GM06990 (cell line): ENCODE measurements around the gene GABRB2.

Source experiments
- DNase-seq: peaks from one replicate; pipeline ENCODE4 v3.0.0-alpha.2; 2011; ENCODE audit not compliant: insufficient read length; ENCODE audit errors: extremely low read depth
- H3K27me3 ChIP-seq: replicated peaks from 2 replicates; pipeline ENCODE4 v1.6.0; 2011; ENCODE audit warnings: low read length; ENCODE audit not compliant: control insufficient read depth, insufficient read depth
- H3K36me3 ChIP-seq: 2 replicates; pipeline ENCODE4 v1.5.1; 2011; ENCODE audit warnings: low read length; ENCODE audit not compliant: control insufficient read depth, insufficient read depth
- H3K4me3 ChIP-seq: replicated peaks from 2 replicates; pipeline ENCODE4 v1.5.1; 2011; ENCODE audit warnings: low read depth, mild to moderate bottlenecking, control low read depth, low read length
- TF ChIP-seq, protein P1 (sequence below): IDR thresholded peaks from 2 replicates; pipeline ENCODE4 v1.5.1; 2011; ENCODE audit warnings: low read length, control low read depth, mild to moderate bottlenecking, inconsistent platforms; ENCODE audit not compliant: insufficient read depth, poor library complexity, severe bottlenecking

GABRB2 gene

DNA sequence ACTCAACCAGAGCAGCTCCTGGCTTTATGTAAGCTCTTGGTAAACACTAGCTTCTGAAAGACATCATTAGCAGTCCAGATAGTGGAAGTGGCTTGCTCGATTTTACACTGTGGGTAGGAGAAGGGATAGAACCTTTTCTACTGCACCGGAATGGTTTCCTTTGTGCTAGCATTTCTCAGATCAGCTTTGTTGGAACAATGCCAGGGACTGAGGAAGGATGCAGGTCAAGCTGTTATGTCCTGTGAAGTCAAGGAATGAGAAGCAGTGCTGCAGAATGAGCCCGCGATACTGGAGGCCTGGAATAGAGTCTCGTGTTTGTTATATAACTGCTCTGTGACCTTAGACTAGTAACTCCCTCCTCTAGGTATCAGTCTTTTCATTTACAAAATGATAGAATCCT lies 233.6 kb downstream of the GABRB2 start:
- DNase-seq, result no peak
- Histone ChIP-seq H3K36me3 (no peaks in the 10 kb centered on the region), H3K4me3 (no peak overlapping the region), H3K27me3 (no peaks in the 10 kb centered on the region)
- TF ChIP-seq, protein P1, sequence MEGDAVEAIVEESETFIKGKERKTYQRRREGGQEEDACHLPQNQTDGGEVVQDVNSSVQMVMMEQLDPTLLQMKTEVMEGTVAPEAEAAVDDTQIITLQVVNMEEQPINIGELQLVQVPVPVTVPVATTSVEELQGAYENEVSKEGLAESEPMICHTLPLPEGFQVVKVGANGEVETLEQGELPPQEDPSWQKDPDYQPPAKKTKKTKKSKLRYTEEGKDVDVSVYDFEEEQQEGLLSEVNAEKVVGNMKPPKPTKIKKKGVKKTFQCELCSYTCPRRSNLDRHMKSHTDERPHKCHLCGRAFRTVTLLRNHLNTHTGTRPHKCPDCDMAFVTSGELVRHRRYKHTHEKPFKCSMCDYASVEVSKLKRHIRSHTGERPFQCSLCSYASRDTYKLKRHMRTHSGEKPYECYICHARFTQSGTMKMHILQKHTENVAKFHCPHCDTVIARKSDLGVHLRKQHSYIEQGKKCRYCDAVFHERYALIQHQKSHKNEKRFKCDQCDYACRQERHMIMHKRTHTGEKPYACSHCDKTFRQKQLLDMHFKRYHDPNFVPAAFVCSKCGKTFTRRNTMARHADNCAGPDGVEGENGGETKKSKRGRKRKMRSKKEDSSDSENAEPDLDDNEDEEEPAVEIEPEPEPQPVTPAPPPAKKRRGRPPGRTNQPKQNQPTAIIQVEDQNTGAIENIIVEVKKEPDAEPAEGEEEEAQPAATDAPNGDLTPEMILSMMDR, result no peak

DNA sequence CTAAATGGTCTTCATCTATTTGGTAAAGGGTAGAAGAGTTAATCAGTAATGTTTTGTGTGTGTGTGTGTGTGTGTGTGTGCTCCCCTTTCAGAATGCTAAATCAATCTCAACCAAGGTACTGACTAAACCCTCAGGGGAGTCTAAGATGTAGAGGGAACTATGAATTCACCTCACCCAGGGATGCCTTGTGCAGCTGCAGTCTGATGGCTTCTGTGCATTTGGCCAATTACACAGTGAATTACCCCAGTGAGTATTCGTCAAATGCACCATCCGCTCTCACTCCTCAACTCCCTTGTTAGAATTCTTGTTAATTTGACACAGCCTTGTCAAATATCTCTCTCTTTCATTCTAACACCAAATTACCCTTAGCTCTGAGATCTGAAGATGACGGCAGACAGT lies 234.6 kb downstream of the GABRB2 start:
- Histone ChIP-seq H3K36me3 (no peaks in the 10 kb centered on the region), H3K27me3 (no peaks in the 10 kb centered on the region), H3K4me3 (no peak overlapping the region)
- TF ChIP-seq, protein P1, result no peak
- DNase-seq, result peak; percentile 12

DNA sequence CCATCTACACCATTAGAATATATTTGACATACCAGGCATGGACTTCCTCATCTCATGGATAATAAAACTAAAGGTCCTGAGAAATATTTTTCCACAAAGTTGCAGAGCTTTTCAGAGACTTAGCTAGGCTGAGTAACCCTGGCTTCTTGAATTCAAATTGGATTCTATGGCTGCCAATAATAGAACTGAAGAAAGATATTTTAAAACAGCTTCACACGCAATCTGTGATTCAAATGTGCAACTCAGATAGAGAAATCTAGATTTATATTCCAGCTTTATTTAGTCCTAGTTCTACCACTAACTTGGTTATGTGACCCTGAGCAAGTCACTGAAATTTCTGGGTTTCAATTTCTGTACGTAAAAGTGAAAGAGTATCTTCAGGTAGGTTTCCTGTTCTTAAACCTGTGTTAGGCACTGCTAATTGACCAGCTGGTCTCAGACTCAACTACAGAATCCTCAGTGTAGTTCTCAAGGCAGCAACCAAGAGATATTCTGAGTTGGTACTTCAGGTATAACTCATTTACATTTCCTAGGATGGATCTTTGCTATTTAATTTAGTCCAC lies 235.3 kb downstream of the GABRB2 start:
- Histone ChIP-seq H3K36me3 (no peaks in the 10 kb centered on the region), H3K4me3 (no peak overlapping the region), H3K27me3 (no peaks in the 10 kb centered on the region)
- TF ChIP-seq, protein P1, result no peak
- peak; percentile 34 for DNase-seq

DNA sequence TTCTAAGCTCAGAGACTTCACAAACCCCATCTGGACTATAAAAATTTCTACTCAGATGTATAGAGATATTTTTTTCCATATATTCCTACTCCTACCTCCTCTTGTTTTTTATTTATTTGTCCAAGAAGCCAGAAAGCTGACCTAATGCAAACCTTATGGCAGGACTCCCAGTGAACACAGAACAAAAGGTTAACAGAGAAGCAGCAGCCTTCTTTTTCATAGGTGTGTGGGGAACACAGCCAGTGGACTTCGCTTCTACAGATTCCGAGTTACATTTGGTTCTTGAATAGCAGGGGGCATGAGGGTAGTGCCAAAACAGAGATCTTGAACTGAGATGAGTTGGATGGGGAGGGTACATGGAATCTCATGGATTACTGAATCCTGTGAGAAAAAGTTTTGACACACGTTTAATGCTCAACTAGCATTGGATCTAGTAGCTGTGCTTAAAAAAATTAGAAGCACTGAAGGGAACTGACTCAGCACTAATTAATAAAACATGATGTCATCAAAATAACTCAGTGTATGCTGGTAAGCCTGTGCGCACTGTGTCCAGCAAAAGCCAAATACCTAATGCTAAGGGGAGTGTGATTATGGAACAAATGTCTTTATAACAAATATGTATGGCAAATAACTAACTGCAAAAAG lies 240.1 kb downstream of the GABRB2 start:
- no peaks in the 10 kb centered on the region for H3K36me3 ChIP-seq
- H3K4me3 ChIP-seq, result no peak overlapping the region
- TF ChIP-seq, protein P1, result no peak
- DNase-seq, result no peak
- H3K27me3 ChIP-seq, result no peaks in the 10 kb centered on the region

DNA sequence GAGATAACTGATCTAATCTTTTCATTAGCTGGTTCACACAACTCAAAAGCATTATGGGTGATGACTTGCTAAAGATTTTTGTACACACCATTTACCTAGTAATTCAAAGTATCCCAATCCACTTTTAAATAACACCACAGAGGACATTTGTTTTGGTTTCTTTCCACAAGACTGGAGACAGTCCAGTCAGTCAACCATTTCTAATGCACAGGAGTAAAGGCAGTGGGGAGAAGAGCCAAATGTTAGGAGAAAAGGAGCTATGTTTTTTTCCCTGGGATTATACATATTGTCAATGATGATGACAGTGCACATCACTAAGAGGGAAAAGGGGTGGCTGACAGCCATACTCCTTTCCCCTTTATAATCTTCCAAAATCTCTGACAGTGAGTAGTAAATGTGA lies 240.9 kb downstream of the GABRB2 start:
- TF ChIP-seq, protein P1, result no peak
- DNase-seq, result no peak
- no peaks in the 10 kb centered on the region for H3K36me3 ChIP-seq
- H3K4me3 ChIP-seq, result no peak overlapping the region
- H3K27me3 ChIP-seq, result no peaks in the 10 kb centered on the region

DNA sequence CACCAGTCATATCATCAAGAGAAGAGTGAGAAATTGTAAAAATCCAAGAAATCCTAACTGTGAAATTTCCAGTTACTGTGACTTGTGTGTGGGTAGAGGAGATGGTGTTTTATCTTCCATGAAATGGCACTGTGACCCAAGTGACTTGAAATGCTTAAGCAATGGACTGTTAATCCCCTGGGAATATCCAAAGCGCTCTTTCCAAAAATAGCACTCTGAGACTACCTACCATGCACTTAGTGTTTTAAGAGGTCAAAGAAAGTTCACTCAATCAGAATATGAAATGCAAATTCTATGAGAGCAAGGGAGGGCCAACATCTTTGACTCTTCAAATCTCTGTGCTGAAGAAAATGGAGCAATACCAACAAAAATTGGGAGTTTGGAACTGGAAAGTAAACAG lies 244.0 kb downstream of the GABRB2 start:
- no peaks in the 10 kb centered on the region for H3K27me3 ChIP-seq
- H3K36me3 ChIP-seq, result no peaks in the 10 kb centered on the region

More for the DNA sequence above, 244.0 kb downstream of the GABRB2 start:
- no peak overlapping the region for H3K4me3 ChIP-seq
- TF ChIP-seq, protein P1, result no peak
- DNase-seq, result no peak
